Measurements from ENCODE around the gene SAT1.

Gene SAT1

GRCh38 chrX:23811656-23812055 is 28.7 kb downstream of the SAT1 start:
- peaks cover 3% of the 10 kb centered on the region for H3K27me3 Mint-ChIP-seq
- H3K4me1 Mint-ChIP-seq (ENCODE audit: low read depth) = peaks cover 6% of the 10 kb centered on the region
- no peak overlapping the region for H3K27ac Mint-ChIP-seq
- H3K36me3 Mint-ChIP-seq (ENCODE audit: low read depth) = no peaks in the 10 kb centered on the region
- H3K4me3 Mint-ChIP-seq = no peak overlapping the region
- no peaks in the 10 kb centered on the region for H3K9me3 Mint-ChIP-seq

- no peak overlapping the region for H3K4me3 Mint-ChIP-seq
- peaks cover 10% of the 10 kb centered on the region for H3K4me1 Mint-ChIP-seq (ENCODE audit: low read depth)
- H3K27ac Mint-ChIP-seq = no peak overlapping the region
These were observed 30.8 kb downstream of the SAT1 start for GRCh38 chrX:23813808-23814207.

GRCh38 chrX:23815376-23815775 is 32.4 kb downstream of the SAT1 start:
- no peaks in the 10 kb centered on the region for H3K36me3 Mint-ChIP-seq (ENCODE audit: low read depth)
- H3K4me1 Mint-ChIP-seq (ENCODE audit: low read depth) = peaks cover 10% of the 10 kb centered on the region
- no peak overlapping the region for H3K4me3 Mint-ChIP-seq
- H3K27me3 Mint-ChIP-seq = peaks cover 3% of the 10 kb centered on the region
- no peak overlapping the region for H3K27ac Mint-ChIP-seq
- H3K9me3 Mint-ChIP-seq = no peaks in the 10 kb centered on the region

More at GRCh38 chrX:23813808-23814207, 30.8 kb downstream of the SAT1 start:
- Mint-ChIP-seq H3K36me3 (ENCODE audit: low read depth) (no peaks in the 10 kb centered on the region), H3K9me3 (no peaks in the 10 kb centered on the region), H3K27me3 (peaks cover 3% of the 10 kb centered on the region)

- Mint-ChIP-seq H3K4me1 (ENCODE audit: low read depth) (peaks cover 10% of the 10 kb centered on the region), H3K36me3 (ENCODE audit: low read depth) (no peaks in the 10 kb centered on the region), H3K27me3 (peaks cover 3% of the 10 kb centered on the region), H3K27ac (no peak overlapping the region), H3K4me3 (no peak overlapping the region), H3K9me3 (no peaks in the 10 kb centered on the region)
These were observed 33.2 kb downstream of the SAT1 start for GRCh38 chrX:23816179-23816578.

- H3K4me3 Mint-ChIP-seq = no peak overlapping the region
- H3K9me3 Mint-ChIP-seq = no peaks in the 10 kb centered on the region
- peaks cover 4% of the 10 kb centered on the region for H3K4me1 Mint-ChIP-seq (ENCODE audit: low read depth)
- H3K27ac Mint-ChIP-seq = no peak overlapping the region
- H3K27me3 Mint-ChIP-seq = no peaks in the 10 kb centered on the region
- no peaks in the 10 kb centered on the region for H3K36me3 Mint-ChIP-seq (ENCODE audit: low read depth)
These were observed 35.0 kb downstream of the SAT1 start for GRCh38 chrX:23817979-23818336.

- Mint-ChIP-seq H3K9me3 (no peaks in the 10 kb centered on the region), H3K27ac (no peak overlapping the region), H3K36me3 (ENCODE audit: low read depth) (no peaks in the 10 kb centered on the region), H3K27me3 (no peaks in the 10 kb centered on the region), H3K4me3 (no peak overlapping the region), H3K4me1 (ENCODE audit: low read depth) (peaks cover 4% of the 10 kb centered on the region)
These were observed 36.6 kb downstream of the SAT1 start for GRCh38 chrX:23819385-23820234.

- Mint-ChIP-seq H3K27me3 (no peaks in the 10 kb centered on the region), H3K4me1 (ENCODE audit: low read depth) (peaks cover 4% of the 10 kb centered on the region), H3K9me3 (no peaks in the 10 kb centered on the region), H3K36me3 (ENCODE audit: low read depth) (no peaks in the 10 kb centered on the region), H3K27ac (no peak overlapping the region), H3K4me3 (no peak overlapping the region)
These were observed 37.3 kb downstream of the SAT1 start for GRCh38 chrX:23820235-23820782.

- no peak overlapping the region for H3K27ac Mint-ChIP-seq
- H3K9me3 Mint-ChIP-seq = no peaks in the 10 kb centered on the region
These were observed 38.9 kb downstream of the SAT1 start for GRCh38 chrX:23821847-23822246.

GRCh38 chrX:23822397-23822796 is 39.4 kb downstream of the SAT1 start:
- Mint-ChIP-seq H3K4me1 (ENCODE audit: low read depth) (peaks cover 1% of the 10 kb centered on the region), H3K4me3 (no peak overlapping the region), H3K9me3 (no peaks in the 10 kb centered on the region), H3K27ac (no peak overlapping the region), H3K36me3 (ENCODE audit: low read depth) (no peaks in the 10 kb centered on the region), H3K27me3 (no peaks in the 10 kb centered on the region)

More at GRCh38 chrX:23821847-23822246, 38.9 kb downstream of the SAT1 start:
- Mint-ChIP-seq H3K4me3 (no peak overlapping the region), H3K4me1 (ENCODE audit: low read depth) (peaks cover 4% of the 10 kb centered on the region), H3K27me3 (no peaks in the 10 kb centered on the region), H3K36me3 (ENCODE audit: low read depth) (no peaks in the 10 kb centered on the region)

- H3K9me3 Mint-ChIP-seq = no peaks in the 10 kb centered on the region
- H3K4me1 Mint-ChIP-seq (ENCODE audit: low read depth) = no peaks in the 10 kb centered on the region
- H3K27ac Mint-ChIP-seq = no peak overlapping the region
- H3K27me3 Mint-ChIP-seq = no peaks in the 10 kb centered on the region
- H3K4me3 Mint-ChIP-seq = no peak overlapping the region
- H3K36me3 Mint-ChIP-seq (ENCODE audit: low read depth) = no peaks in the 10 kb centered on the region
These were observed 39.9 kb downstream of the SAT1 start for GRCh38 chrX:23822841-23823240.

- H3K27ac Mint-ChIP-seq = no peak overlapping the region
- H3K36me3 Mint-ChIP-seq (ENCODE audit: low read depth) = no peaks in the 10 kb centered on the region
- no peaks in the 10 kb centered on the region for H3K9me3 Mint-ChIP-seq
- H3K4me1 Mint-ChIP-seq (ENCODE audit: low read depth) = no peaks in the 10 kb centered on the region
- H3K27me3 Mint-ChIP-seq = no peaks in the 10 kb centered on the region
- H3K4me3 Mint-ChIP-seq = no peak overlapping the region
These were observed 42.7 kb downstream of the SAT1 start for GRCh38 chrX:23825675-23826074.

GRCh38 chrX:23826216-23826615 is 43.2 kb downstream of the SAT1 start:
- Mint-ChIP-seq H3K4me1 (ENCODE audit: low read depth) (no peaks in the 10 kb centered on the region), H3K36me3 (ENCODE audit: low read depth) (no peaks in the 10 kb centered on the region), H3K4me3 (no peak overlapping the region), H3K9me3 (no peaks in the 10 kb centered on the region), H3K27ac (no peak overlapping the region), H3K27me3 (no peaks in the 10 kb centered on the region)

GRCh38 chrX:23826653-23827052 is 43.7 kb downstream of the SAT1 start:
- no peak overlapping the region for H3K27ac Mint-ChIP-seq
- H3K36me3 Mint-ChIP-seq (ENCODE audit: low read depth) = no peaks in the 10 kb centered on the region
- no peaks in the 10 kb centered on the region for H3K4me1 Mint-ChIP-seq (ENCODE audit: low read depth)
- no peaks in the 10 kb centered on the region for H3K9me3 Mint-ChIP-seq
- H3K27me3 Mint-ChIP-seq = no peaks in the 10 kb centered on the region
- H3K4me3 Mint-ChIP-seq = no peak overlapping the region

- Mint-ChIP-seq H3K27ac (no peak overlapping the region), H3K9me3 (no peaks in the 10 kb centered on the region), H3K36me3 (ENCODE audit: low read depth) (no peaks in the 10 kb centered on the region), H3K4me1 (ENCODE audit: low read depth) (no peaks in the 10 kb centered on the region), H3K27me3 (no peaks in the 10 kb centered on the region), H3K4me3 (no peak overlapping the region)
These were observed 45.9 kb downstream of the SAT1 start for GRCh38 chrX:23828881-23829280.

- H3K27me3 Mint-ChIP-seq = no peaks in the 10 kb centered on the region
These were observed 49.7 kb downstream of the SAT1 start for GRCh38 chrX:23832721-23833120.

More at GRCh38 chrX:23832721-23833120, 49.7 kb downstream of the SAT1 start:
- Mint-ChIP-seq H3K4me1 (ENCODE audit: low read depth) (no peaks in the 10 kb centered on the region), H3K27ac (no peak overlapping the region), H3K36me3 (ENCODE audit: low read depth) (peaks cover 4% of the 10 kb centered on the region), H3K4me3 (no peak overlapping the region), H3K9me3 (no peaks in the 10 kb centered on the region)

Data from stimulated activated naive CD8-positive, alpha-beta T cell treated with anti-CD3 and anti-CD28 coated beads, Interleukin-15, Interleukin-2, amounts not matched to agents 100 ng/mL and 50 ng/mL, for 24 hours (primary cell).